Measurements from ENCODE around the gene TMEM184C.

Gene TMEM184C

DNA sequence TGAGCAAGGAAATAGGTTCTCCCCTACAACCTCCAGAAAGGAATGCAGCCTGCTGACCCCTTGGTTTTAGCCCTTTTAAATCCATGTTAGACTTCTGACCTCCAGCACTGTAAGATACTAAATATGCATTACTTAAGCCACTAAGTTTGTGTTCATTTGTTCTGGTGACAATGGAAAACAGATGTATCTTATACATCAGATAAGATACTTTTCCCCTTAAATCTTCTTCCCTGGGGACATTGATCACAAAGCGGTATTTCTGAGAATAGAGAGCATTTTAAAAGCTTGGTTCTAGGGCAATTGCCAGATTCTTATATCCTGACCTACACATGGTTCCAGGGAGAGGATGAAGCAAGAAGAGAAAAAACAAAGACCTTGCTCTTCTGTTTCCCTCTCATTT is 6.5 kb upstream of the TMEM184C start:
- TF ChIP-seq ZFP3 (CRISPR knock-in tag; IDR thresholded peaks at IDR 0.05) = no peak
- TF ChIP-seq PPARA (CRISPR knock-in tag; IDR thresholded peaks at IDR 0.05; ENCODE audit: borderline replicate concordance) = no peak
- no peak for TF ChIP-seq SNAI2 (CRISPR knock-in tag; IDR thresholded peaks at IDR 0.05)
- no peak for TF ChIP-seq RARB (CRISPR knock-in tag; IDR thresholded peaks at IDR 0.05)
- no peak for TF ChIP-seq ARNTL (CRISPR knock-in tag; IDR thresholded peaks at IDR 0.05; ENCODE audit: borderline replicate concordance, low read depth)
- TF ChIP-seq GLIS3 (CRISPR knock-in tag; IDR thresholded peaks at IDR 0.05) = no peak
- TF ChIP-seq BACH2 (CRISPR knock-in tag; IDR thresholded peaks at IDR 0.05; ENCODE audit: borderline replicate concordance) = no peak
- TF ChIP-seq, protein P1, sequence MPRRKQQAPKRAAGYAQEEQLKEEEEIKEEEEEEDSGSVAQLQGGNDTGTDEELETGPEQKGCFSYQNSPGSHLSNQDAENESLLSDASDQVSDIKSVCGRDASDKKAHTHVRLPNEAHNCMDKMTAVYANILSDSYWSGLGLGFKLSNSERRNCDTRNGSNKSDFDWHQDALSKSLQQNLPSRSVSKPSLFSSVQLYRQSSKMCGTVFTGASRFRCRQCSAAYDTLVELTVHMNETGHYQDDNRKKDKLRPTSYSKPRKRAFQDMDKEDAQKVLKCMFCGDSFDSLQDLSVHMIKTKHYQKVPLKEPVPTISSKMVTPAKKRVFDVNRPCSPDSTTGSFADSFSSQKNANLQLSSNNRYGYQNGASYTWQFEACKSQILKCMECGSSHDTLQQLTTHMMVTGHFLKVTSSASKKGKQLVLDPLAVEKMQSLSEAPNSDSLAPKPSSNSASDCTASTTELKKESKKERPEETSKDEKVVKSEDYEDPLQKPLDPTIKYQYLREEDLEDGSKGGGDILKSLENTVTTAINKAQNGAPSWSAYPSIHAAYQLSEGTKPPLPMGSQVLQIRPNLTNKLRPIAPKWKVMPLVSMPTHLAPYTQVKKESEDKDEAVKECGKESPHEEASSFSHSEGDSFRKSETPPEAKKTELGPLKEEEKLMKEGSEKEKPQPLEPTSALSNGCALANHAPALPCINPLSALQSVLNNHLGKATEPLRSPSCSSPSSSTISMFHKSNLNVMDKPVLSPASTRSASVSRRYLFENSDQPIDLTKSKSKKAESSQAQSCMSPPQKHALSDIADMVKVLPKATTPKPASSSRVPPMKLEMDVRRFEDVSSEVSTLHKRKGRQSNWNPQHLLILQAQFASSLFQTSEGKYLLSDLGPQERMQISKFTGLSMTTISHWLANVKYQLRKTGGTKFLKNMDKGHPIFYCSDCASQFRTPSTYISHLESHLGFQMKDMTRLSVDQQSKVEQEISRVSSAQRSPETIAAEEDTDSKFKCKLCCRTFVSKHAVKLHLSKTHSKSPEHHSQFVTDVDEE (CRISPR knock-in tag; IDR thresholded peaks at IDR 0.05) = no peak
- no peak for TF ChIP-seq ZNF565 (CRISPR knock-in tag; conservative IDR thresholded peaks at IDR 0.05; ENCODE audit: low read depth)
- no peak for TF ChIP-seq OSR1 (CRISPR knock-in tag; IDR thresholded peaks at IDR 0.05)
- no peak for ATAC-seq

DNA sequence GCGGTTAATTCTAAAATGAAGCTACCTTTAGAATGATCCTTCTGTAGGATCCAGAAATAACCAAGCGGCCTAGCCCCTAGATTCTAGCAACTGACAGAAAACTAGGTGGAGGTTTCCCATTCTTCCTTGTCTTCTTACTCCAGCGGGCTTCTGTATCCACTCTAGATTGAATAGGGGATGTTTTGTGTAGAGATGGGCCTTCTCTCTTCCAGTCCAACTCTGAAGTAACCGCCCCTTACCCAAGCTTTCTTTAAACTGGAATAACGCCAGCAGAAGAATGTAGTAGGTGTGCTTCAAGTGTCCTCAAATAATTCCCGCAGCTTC is 386 bp upstream of the TMEM184C start:
- TF ChIP-seq ESRRG (CRISPR knock-in tag; IDR thresholded peaks at IDR 0.05) (0 out of 2 replicates have a peak, but pooled peaks have one; percentile 38), ZC3H10 (CRISPR knock-in tag; IDR thresholded peaks at IDR 0.05) (no peak)
- ATAC-seq = peak; percentile 18

DNA sequence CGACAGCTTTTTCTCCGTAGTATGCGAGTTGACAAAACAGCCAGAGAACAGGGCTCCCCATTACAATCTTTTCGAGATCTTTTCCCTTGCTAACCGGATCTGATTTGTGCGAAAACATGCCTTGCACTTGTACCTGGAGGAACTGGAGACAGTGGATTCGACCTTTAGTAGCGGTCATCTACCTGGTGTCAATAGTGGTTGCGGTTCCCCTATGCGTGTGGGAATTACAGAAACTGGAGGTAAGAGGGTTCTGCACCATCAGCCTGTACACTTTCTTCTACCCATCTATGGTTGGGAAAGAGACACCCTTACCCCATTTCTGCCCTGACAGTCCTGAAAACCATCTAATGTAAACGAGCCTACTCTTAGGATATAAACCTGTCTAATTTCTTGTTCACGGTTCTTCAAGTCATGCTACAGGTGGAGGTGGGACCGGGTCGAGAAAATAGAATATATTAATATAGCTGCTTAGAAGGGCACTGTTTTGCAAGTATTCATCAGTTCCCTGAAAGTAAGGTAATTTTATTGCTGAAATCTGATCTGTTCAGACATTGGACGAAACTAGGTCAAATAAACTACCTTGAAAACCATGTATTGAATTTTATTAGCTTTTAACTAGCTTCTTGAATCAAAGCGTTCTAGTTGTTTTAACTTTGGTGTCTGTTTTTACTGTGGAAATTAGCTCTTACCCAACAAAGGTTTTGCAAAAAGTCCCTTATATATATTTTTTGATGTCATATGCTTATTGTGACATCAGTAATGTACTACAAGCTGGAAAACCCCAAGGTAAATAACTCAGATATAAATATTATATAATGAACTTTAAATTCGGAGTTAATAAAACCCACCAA is 869 bp downstream of the TMEM184C start:
- TF ChIP-seq, protein P2, sequence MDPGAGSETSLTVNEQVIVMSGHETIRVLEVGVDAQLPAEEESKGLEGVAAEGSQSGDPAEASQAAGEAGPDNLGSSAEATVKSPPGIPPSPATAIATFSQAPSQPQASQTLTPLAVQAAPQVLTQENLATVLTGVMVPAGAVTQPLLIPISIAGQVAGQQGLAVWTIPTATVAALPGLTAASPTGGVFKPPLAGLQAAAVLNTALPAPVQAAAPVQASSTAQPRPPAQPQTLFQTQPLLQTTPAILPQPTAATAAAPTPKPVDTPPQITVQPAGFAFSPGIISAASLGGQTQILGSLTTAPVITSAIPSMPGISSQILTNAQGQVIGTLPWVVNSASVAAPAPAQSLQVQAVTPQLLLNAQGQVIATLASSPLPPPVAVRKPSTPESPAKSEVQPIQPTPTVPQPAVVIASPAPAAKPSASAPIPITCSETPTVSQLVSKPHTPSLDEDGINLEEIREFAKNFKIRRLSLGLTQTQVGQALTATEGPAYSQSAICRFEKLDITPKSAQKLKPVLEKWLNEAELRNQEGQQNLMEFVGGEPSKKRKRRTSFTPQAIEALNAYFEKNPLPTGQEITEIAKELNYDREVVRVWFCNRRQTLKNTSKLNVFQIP (CRISPR knock-in tag; IDR thresholded peaks at IDR 0.05; ENCODE audit: borderline replicate concordance, low read depth) = no peak
- no peak for TF ChIP-seq TOX (CRISPR knock-in tag; IDR thresholded peaks at IDR 0.05; ENCODE audit: borderline replicate concordance)
- no peak for TF ChIP-seq CSDC2 (CRISPR knock-in tag; IDR thresholded peaks at IDR 0.05)
- no peak for TF ChIP-seq BACH2 (CRISPR knock-in tag; IDR thresholded peaks at IDR 0.05; ENCODE audit: borderline replicate concordance)
- TF ChIP-seq ZFP3 (CRISPR knock-in tag; IDR thresholded peaks at IDR 0.05) = no peak
- TF ChIP-seq TCF4 (CRISPR knock-in tag; IDR thresholded peaks at IDR 0.05; ENCODE audit: borderline replicate concordance) = no peak
- TF ChIP-seq ZFP30 (CRISPR knock-in tag; IDR thresholded peaks at IDR 0.05) = no peak
- TF ChIP-seq, protein P3, sequence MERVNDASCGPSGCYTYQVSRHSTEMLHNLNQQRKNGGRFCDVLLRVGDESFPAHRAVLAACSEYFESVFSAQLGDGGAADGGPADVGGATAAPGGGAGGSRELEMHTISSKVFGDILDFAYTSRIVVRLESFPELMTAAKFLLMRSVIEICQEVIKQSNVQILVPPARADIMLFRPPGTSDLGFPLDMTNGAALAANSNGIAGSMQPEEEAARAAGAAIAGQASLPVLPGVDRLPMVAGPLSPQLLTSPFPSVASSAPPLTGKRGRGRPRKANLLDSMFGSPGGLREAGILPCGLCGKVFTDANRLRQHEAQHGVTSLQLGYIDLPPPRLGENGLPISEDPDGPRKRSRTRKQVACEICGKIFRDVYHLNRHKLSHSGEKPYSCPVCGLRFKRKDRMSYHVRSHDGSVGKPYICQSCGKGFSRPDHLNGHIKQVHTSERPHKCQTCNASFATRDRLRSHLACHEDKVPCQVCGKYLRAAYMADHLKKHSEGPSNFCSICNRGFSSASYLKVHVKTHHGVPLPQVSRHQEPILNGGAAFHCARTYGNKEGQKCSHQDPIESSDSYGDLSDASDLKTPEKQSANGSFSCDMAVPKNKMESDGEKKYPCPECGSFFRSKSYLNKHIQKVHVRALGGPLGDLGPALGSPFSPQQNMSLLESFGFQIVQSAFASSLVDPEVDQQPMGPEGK (CRISPR knock-in tag; IDR thresholded peaks at IDR 0.05; ENCODE audit: borderline replicate concordance) = no peak
- no peak for TF ChIP-seq OSR1 (CRISPR knock-in tag; IDR thresholded peaks at IDR 0.05)
- no peak for TF ChIP-seq GLIS3 (CRISPR knock-in tag; IDR thresholded peaks at IDR 0.05)
- no peak for TF ChIP-seq ZNF8 (CRISPR knock-in tag; IDR thresholded peaks at IDR 0.05)
- no peak for TF ChIP-seq ARNTL (CRISPR knock-in tag; IDR thresholded peaks at IDR 0.05; ENCODE audit: borderline replicate concordance, low read depth)
- no peak for TF ChIP-seq ZC3H10 (CRISPR knock-in tag; IDR thresholded peaks at IDR 0.05)
- TF ChIP-seq ISL1 (CRISPR knock-in tag; IDR thresholded peaks at IDR 0.05) = no peak
- TF ChIP-seq RARB (CRISPR knock-in tag; IDR thresholded peaks at IDR 0.05) = no peak
- TF ChIP-seq, protein P1 (CRISPR knock-in tag; IDR thresholded peaks at IDR 0.05) = no peak
- TF ChIP-seq, protein P4, sequence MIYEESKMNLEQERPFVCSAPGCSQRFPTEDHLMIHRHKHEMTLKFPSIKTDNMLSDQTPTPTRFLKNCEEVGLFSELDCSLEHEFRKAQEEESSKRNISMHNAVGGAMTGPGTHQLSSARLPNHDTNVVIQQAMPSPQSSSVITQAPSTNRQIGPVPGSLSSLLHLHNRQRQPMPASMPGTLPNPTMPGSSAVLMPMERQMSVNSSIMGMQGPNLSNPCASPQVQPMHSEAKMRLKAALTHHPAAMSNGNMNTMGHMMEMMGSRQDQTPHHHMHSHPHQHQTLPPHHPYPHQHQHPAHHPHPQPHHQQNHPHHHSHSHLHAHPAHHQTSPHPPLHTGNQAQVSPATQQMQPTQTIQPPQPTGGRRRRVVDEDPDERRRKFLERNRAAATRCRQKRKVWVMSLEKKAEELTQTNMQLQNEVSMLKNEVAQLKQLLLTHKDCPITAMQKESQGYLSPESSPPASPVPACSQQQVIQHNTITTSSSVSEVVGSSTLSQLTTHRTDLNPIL (CRISPR knock-in tag; IDR thresholded peaks at IDR 0.05; ENCODE audit: low read depth) = no peak
- TF ChIP-seq, protein P5, sequence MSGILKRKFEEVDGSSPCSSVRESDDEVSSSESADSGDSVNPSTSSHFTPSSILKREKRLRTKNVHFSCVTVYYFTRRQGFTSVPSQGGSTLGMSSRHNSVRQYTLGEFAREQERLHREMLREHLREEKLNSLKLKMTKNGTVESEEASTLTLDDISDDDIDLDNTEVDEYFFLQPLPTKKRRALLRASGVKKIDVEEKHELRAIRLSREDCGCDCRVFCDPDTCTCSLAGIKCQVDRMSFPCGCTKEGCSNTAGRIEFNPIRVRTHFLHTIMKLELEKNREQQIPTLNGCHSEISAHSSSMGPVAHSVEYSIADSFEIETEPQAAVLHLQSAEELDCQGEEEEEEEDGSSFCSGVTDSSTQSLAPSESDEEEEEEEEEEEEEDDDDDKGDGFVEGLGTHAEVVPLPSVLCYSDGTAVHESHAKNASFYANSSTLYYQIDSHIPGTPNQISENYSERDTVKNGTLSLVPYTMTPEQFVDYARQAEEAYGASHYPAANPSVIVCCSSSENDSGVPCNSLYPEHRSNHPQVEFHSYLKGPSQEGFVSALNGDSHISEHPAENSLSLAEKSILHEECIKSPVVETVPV (CRISPR knock-in tag; IDR thresholded peaks at IDR 0.05) = no peak
- ATAC-seq = peak; percentile 9
